GM12873 (cell line): ENCODE measurements around the gene C2CD2.

Experiments
- TF ChIP-seq, protein P1 (sequence below): IDR thresholded peaks from 2 replicates; pipeline ENCODE4 v1.5.1; 2012; ENCODE audit warnings: low read depth, mild to moderate bottlenecking, moderate library complexity, low read length, control low read depth; ENCODE audit not compliant: insufficient read depth; ENCODE audit errors: missing control alignments

The C2CD2 gene

DNA sequence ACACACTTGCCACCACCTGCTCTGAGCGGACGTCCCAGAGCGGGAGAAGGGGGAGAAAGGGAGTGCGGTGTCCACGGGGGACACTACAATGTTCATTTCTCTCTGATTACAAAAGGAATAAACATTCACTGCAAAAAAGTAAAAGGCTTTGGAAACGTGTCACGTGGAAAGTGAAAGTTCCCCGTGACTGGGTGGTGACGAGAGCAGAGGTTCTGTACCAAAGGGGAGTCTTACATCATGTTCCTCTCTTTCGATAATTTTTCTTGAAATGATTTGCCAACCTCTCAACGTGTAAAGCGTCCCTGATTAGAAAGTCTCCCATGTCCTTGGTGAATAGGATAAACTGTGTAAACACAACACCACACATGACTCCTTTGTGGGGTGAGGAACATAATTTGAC, 52.7 kb downstream of the C2CD2 start:
- TF ChIP-seq, protein P1, sequence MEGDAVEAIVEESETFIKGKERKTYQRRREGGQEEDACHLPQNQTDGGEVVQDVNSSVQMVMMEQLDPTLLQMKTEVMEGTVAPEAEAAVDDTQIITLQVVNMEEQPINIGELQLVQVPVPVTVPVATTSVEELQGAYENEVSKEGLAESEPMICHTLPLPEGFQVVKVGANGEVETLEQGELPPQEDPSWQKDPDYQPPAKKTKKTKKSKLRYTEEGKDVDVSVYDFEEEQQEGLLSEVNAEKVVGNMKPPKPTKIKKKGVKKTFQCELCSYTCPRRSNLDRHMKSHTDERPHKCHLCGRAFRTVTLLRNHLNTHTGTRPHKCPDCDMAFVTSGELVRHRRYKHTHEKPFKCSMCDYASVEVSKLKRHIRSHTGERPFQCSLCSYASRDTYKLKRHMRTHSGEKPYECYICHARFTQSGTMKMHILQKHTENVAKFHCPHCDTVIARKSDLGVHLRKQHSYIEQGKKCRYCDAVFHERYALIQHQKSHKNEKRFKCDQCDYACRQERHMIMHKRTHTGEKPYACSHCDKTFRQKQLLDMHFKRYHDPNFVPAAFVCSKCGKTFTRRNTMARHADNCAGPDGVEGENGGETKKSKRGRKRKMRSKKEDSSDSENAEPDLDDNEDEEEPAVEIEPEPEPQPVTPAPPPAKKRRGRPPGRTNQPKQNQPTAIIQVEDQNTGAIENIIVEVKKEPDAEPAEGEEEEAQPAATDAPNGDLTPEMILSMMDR, result no peak

DNA sequence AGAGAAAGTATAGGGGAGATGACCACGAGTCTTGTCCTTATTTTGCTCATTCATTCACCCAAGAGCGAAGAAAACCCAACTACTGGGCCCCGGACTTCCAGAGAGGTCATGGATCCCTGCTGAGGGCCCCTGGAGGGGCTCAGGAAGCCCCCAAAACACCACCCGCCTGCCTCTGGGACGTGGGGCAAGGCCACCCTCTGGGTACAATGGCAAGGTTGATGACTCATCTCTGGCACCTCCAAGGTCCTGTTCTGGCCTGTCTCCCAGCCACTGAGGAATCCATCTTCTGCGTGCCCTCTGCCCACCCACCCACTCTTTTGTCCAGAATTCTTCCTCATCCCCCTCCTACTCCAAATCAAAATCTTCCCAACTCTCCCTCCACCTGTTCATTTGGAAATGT, 53.4 kb downstream of the C2CD2 start:
- TF ChIP-seq, protein P1, result no peak

DNA sequence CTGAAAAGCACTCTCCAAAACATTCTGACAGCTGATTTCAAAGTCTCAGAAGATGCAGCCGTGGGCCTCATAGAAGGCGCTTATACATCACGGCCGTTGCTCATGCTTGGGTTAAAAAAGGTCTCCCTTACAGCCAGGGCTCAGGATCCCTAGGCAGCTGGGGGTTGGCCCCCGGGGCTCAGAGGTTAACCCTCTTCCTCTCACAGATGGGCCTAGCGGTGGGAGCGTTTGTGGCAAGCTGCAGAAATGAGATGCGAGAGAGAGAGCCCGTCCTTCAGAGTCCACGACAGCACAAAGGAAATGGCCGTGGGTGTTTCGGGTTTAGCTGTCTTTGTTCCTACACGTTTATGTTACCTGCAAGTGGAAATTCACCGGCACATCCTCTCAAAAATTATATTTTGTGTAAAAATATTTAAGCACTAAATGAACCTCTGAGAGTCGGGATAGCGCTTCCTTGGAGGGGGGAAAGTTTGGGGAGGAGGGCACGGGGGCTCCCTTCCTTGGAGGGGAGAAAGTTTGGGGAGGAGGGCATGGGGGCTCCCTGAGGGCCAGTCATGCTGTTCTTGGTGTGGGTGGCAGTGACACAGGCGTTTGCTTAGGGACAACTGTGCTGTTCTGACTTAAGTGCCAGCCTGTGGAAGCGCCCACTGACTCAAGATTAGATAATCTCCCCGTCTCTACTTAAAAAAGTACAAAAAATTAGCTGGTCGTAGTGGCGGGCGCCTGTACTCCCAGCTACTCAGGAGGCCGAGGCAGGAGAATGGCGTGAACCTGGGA, 54.2 kb downstream of the C2CD2 start:
- TF ChIP-seq, protein P1, result no peak

DNA sequence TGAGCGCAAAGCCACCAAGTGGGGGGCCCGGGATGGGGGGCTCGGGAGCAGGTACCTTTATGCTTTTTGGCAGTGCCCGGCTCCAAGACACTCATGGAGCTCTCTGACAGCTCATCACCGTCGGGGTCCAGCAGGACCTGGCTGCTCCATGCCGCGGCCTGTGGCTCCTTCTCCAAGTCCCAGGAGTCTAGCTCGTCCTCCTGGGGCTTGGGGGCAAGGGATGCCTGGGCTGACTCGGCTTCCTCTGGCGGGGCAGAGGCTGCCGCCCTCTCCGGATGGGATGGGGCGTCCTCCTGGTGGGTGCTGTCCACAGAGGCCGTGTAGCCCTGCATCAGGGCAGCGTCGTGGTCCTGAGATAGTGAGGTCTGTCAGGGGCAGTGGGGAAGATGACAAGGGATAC, 54.8 kb downstream of the C2CD2 start:
- TF ChIP-seq, protein P1, result no peak

DNA sequence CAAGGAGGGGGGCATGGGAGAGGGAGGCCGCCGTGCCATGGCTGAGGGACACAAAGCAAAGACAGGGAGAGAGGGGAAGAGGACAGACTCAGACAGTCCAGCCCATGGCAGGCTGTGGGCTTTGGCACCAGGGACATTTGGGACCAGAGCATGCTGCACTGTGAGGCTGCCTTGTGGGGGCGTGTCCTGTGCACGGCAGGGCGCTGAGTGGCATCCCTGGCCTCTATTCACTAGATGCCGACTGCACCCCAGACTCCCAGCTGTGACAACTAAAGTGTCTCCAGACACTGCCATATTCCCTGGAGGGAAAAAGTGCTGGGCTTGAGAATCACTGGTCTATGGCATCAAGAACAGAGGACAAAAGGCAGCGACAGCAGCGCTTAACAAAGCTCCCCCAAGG, 56.1 kb downstream of the C2CD2 start:
- TF ChIP-seq, protein P1, result no peak

DNA sequence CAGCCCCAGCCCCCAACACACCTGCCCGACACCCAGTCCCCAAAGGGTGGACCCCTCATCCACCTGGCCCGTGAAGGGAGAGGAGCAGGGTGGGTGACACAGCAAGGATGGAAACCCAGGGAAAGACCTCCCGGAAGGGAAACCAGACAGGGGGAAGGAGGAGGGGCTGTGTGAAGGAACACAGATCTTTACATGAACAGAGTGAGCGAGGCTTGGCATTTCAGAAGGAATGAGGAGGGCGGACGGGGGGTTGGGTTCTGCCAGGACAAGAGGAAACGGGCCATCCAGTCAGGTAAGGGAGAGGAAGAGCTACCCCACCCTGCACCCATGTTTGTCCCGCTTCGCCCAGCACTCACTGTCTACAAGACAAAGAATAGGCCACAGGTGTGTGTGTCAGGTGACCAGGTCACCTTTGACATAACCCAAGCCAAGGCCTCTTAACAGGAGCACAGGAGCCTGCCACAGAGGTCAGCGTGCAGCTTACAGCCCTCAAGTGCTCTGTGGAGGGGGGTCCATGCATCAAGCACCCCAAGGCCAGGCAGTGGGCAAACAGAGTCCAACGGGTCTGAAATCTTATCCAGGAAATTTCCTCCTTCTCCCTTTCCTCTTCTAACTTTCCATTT, 56.7 kb downstream of the C2CD2 start:
- TF ChIP-seq, protein P1, result no peak

DNA sequence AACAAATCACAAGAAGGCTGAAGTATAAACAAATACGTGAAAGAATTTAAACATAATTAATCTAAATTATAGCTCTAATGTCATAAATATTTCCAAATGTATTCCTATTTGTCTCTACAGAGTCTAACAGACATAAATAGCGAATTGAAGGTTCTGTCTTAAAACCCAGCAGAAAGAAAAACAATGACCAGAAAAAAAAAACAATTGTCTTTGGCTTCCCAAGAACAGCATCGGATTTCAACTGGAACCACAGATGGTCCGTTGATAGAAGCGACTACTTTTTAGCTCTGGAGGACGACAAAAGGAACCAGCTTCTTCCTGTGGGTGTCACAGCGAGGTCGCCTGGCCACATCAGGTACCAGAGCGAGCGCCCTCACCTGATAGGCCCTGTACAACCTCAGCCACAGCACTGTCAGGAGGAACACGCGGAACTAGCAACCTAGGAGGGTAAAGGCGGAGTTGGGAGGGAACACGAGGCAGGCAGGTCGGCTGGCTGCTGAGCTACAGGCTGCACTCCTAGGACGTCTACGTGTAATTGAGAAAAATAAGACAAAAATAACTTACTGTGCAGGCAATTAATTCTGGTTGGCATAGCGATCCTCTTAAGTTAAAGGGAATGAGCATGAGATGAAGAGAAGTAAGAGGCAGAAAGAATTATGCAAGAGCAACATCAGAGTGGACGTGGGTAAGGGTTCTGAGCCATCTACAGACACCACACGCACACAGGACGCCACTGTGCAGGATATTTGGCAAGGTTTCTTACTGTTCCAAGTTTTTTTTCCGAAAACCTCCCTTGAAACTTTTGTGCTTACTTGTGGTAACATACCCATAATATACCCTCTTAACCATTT, 58.0 kb downstream of the C2CD2 start:
- TF ChIP-seq, protein P1, result no peak
